Stimulated activated CD8-positive, alpha-beta memory T cell treated with anti-CD3 and anti-CD28 coated beads, Interleukin-4, amount 100 ng/mL, for 48 hours (primary cell): ENCODE results near the gene MPDZ.

Experiments
- DNase-seq: peaks from one replicate; pipeline ENCODE4 v3.0.0-alpha.2; 2020

MPDZ gene

DNA sequence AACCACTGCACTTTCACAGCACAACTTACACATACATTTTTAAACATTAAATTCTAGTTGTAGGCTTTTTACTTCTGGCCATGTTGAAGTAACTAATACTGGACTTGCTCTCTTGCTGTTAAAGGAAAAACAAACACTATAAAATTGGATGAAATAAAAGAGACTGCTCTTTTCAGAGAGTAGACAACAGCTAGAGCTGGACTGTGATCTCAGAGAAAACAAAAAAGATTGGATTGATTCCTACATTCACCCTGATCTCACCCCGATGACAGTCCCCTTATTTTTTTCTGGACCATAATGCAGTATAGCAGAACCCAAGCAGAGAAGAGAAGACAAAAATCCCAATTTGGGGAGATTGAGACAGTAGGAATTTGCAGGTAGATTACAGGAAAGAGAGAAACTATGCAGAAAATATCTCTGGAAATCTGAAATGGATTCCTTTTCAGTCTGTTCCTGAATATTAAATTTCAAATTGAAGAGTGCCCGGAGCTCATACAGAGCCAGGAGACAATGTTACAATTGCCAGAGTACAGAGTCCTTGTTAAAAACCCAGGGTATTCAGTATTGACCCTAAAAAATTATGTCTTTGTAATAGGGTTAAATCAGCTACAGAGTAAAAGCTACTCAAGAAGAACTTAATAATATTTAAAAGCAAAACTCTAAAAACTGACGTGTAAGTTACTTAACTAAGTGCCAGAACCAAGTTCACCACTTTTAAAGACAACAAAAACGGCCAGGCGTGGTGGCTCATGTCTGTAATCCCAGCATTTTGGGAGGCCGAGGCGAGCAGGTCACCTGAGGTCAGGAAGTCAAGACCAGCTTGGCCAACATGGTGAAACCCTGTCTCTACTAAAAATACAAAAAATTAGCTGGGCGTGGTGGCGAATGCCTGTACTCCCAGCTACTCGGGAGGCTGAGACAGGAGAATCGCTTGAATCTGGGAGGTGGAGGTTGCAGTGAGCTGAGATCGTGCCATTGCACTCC lies 208.6 kb downstream of the MPDZ start:
- no peak for DNase-seq

GRCh38 chr9:13069498-13069897 lies 210.0 kb downstream of the MPDZ start:
- no peak for DNase-seq

GRCh38 chr9:13064676-13065075 lies 214.8 kb downstream of the MPDZ start:
- no peak for DNase-seq

GRCh38 chr9:13063880-13064459 lies 215.5 kb downstream of the MPDZ start:
- DNase-seq = no peak

DNA sequence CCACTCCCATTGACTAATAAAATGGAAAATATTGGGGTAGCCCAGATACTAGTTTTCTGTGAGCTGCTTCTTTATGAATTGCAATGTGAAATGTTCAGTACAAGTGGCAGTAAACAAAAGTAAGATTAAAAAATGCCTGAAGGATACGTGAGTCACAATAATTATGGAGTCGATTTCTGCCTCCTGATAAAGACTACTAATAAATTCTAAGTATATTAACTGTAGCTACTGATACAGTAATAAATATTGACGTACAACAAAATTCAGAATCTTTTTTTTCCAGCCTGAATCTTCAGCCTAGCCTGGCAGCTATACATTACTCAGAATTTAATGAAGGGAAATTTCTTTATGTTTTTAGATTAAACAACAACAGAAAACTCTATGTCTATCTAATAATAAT lies 218.1 kb downstream of the MPDZ start:
- no peak for DNase-seq
